H1 (cell line): ENCODE data around the gene YARS1. TPM values are rescaled to one million over a fixed set of nuclear protein-coding genes. Genes with fewer than 3 reads are reported as not detected.

Experiments
- CTCF ChIA-PET: fragments of 300-600 bp; sonication (Branson Sonifier 250); formaldehyde crosslinking; loops from one replicate; lab custom pipeline; 2021; ENCODE audit not compliant: partially characterized antibody; lab: Charles Lee
- POLR2A ChIA-PET: fragments of 300-600 bp; sonication (Branson Sonifier 250); formaldehyde crosslinking; loops from one replicate; lab custom pipeline; 2021; ENCODE audit warnings: inconsistent platforms; ENCODE audit not compliant: partially characterized antibody; lab: Charles Lee
- DNase-seq, 2 experiments: peaks; one replicate each; pipeline versions ENCODE4 v3.0.0 to v3.0.0-alpha.2; 2010 to 2022; ENCODE audit warnings: low spot score in 2 of 2, low read depth in 1 of 2, mixed read lengths in 1 of 2
- FAIRE-seq: peaks from 2 replicates; lab custom pipeline; 2011; peaks lifted over from hg19 to GRCh38; lab: Jason Lieb, UNC
- H2AFZ ChIP-seq: 2 replicates; pipeline ENCODE4 v1.8.1; 2012; ENCODE audit warnings: low read length, inconsistent platforms
- H2AK5ac ChIP-seq: 2 replicates; pipeline ENCODE4 v1.6.1; 2013; ENCODE audit warnings: low read depth, low read length
- H2BK120ac ChIP-seq: replicated peaks from 2 replicates; pipeline ENCODE3; 2013; ENCODE audit warnings: low read depth, low read length, inconsistent platforms
- H2BK12ac ChIP-seq: 2 replicates; pipeline ENCODE4 v1.6.1; 2013; ENCODE audit warnings: low read depth, low read length
- H2BK15ac ChIP-seq: 2 replicates; pipeline ENCODE4 v1.6.1; 2013; ENCODE audit warnings: low read length
- H2BK20ac ChIP-seq: 2 replicates; pipeline ENCODE4 v1.6.1; 2013; ENCODE audit warnings: low read length
- H2BK5ac ChIP-seq: 2 replicates; pipeline ENCODE4 v1.6.1; 2013; ENCODE audit warnings: low read depth, low read length
- H3K14ac ChIP-seq: 2 replicates; pipeline ENCODE4 v1.6.1; 2013; ENCODE audit warnings: inconsistent platforms; ENCODE audit not compliant: insufficient read length
- H3K18ac ChIP-seq: 2 replicates; pipeline ENCODE4 v1.6.1; 2013; ENCODE audit warnings: low read length; ENCODE audit errors: extremely low read depth
- H3K23ac ChIP-seq: 2 replicates; pipeline ENCODE4 v1.6.1; 2013; ENCODE audit warnings: inconsistent platforms; ENCODE audit not compliant: insufficient read length
- H3K23me2 ChIP-seq: 2 replicates; pipeline ENCODE4 v1.6.1; 2013; ENCODE audit warnings: low read depth, low read length
- H3K27ac ChIP-seq: 2 replicates; pipeline ENCODE4 v1.6.1; 2011; ENCODE audit warnings: low read depth, low read length, inconsistent platforms
- H3K27me3 ChIP-seq, 4 experiments: replicated peaks in 1 of 4; 1 replicate in 1 of 4; 2 replicates in 3 of 4; pipeline versions ENCODE4 v1.6.1 to v1.8.1; 2011 to 2013; ENCODE audit warnings: low read length in 3 of 4, mild to moderate bottlenecking in 3 of 4, inconsistent platforms in 2 of 4, mixed read lengths in 2 of 4, moderate library complexity in 1 of 4; ENCODE audit not compliant: control insufficient read depth in 3 of 4, insufficient read depth in 3 of 4; ENCODE audit errors: extremely low read depth in 1 of 4
- H3K36me3 ChIP-seq, 4 experiments: 2 replicates each; pipeline versions ENCODE4 v1.6.1 to v1.8.1; 2011 to 2013; ENCODE audit warnings: mild to moderate bottlenecking in 4 of 4, low read length in 3 of 4, moderate library complexity in 2 of 4, control low read depth in 1 of 4, inconsistent platforms in 1 of 4; ENCODE audit not compliant: insufficient read depth in 4 of 4, control insufficient read depth in 2 of 4
- H3K4ac ChIP-seq: replicated peaks from 2 replicates; pipeline ENCODE3; 2013; ENCODE audit warnings: low read length, low read depth, mixed read lengths, inconsistent platforms; ENCODE audit not compliant: insufficient read length
- H3K4me1 ChIP-seq, 4 experiments: replicated peaks in 1 of 4; 1 replicate in 1 of 4; 2 replicates in 3 of 4; pipeline versions ENCODE4 v1.6.1 to v1.8.1; 2011 to 2013; ENCODE audit warnings: low read length in 3 of 4, inconsistent platforms in 2 of 4, mixed read lengths in 1 of 4; ENCODE audit not compliant: insufficient read depth in 4 of 4, control insufficient read depth in 3 of 4
- H3K4me2 ChIP-seq, 2 experiments: 2 replicates each; pipeline versions ENCODE4 v1.6.1 to v1.8.1; 2011 to 2013; ENCODE audit warnings: low read depth in 2 of 2, low read length in 2 of 2, control low read depth in 1 of 2, inconsistent platforms in 1 of 2, mild to moderate bottlenecking in 1 of 2; ENCODE audit not compliant: insufficient read depth in 1 of 2
- H3K4me3 ChIP-seq, 4 experiments: fragments of 200-600, 300-600 bp in 1 of 4; sonication (generic), shearing (Covaris generic), sonication (Bioruptor Twin) in 1 of 4; 2 replicates each; pipeline versions ENCODE4 v1.5.1 to v1.8.1; 2011 to 2016; ENCODE audit warnings: low read length in 4 of 4, low read depth in 3 of 4, control low read depth in 2 of 4, inconsistent platforms in 2 of 4, mild to moderate bottlenecking in 2 of 4, mixed read lengths in 1 of 4, moderate library complexity in 1 of 4; ENCODE audit not compliant: insufficient read depth in 2 of 4; ENCODE audit errors: extremely low read depth in 1 of 4
- H3K56ac ChIP-seq: replicated peaks from 2 replicates; pipeline ENCODE3; 2013; ENCODE audit warnings: low read depth, mild to moderate bottlenecking, mixed read lengths, low read length, inconsistent platforms; ENCODE audit not compliant: insufficient read length
- H3K79me1 ChIP-seq: 2 replicates; pipeline ENCODE4 v1.6.1; 2013; ENCODE audit warnings: low read depth, low read length, control low read depth
- H3K79me2 ChIP-seq, 2 experiments: 2 replicates each; pipeline versions ENCODE4 v1.6.1 to v1.8.1; 2012 to 2013; ENCODE audit warnings: low read length in 2 of 2, mild to moderate bottlenecking in 2 of 2, inconsistent platforms in 1 of 2; ENCODE audit not compliant: insufficient read depth in 2 of 2, control insufficient read depth in 1 of 2
- H3K9ac ChIP-seq, 4 experiments: replicated peaks in 1 of 4; 1 replicate in 1 of 4; 2 replicates in 3 of 4; pipeline versions ENCODE4 v1.6.1 to v1.8.1; 2011 to 2013; ENCODE audit warnings: low read depth in 3 of 4, low read length in 3 of 4, control low read depth in 2 of 4, mild to moderate bottlenecking in 2 of 4, moderate library complexity in 2 of 4, inconsistent platforms in 1 of 4; ENCODE audit errors: extremely low read depth in 1 of 4
- H3K9me3 ChIP-seq, 2 experiments: 2 replicates each; pipeline versions ENCODE4 v1.6.1 to v1.8.1; 2012 to 2013; ENCODE audit warnings: mild to moderate bottlenecking in 2 of 2, moderate library complexity in 2 of 2, control low read depth in 1 of 2, inconsistent platforms in 1 of 2, low read depth in 1 of 2, low read length in 1 of 2, mixed read lengths in 1 of 2; ENCODE audit not compliant: insufficient read depth in 2 of 2
- H4K20me1 ChIP-seq, 2 experiments: replicated peaks in 1 of 2; 2 replicates each; pipeline versions ENCODE3 to v1.8.1; 2011 to 2013; ENCODE audit warnings: inconsistent platforms in 2 of 2, low read length in 2 of 2, mild to moderate bottlenecking in 1 of 2; ENCODE audit not compliant: insufficient read depth in 2 of 2, control insufficient read depth in 1 of 2
- H4K5ac ChIP-seq: 2 replicates; pipeline ENCODE4 v1.6.1; 2013; ENCODE audit warnings: low read length, low read depth, mixed read lengths, inconsistent platforms; ENCODE audit not compliant: insufficient read length
- H4K8ac ChIP-seq: 2 replicates; pipeline ENCODE4 v1.8.0; 2013; ENCODE audit warnings: mild to moderate bottlenecking, moderate library complexity, low read length, inconsistent platforms; ENCODE audit not compliant: insufficient read depth; ENCODE audit errors: extremely low read depth
- H4K91ac ChIP-seq: replicated peaks from 2 replicates; pipeline ENCODE3; 2013; ENCODE audit warnings: low read length, mixed read lengths, inconsistent platforms; ENCODE audit not compliant: insufficient read length
- FOSL1 ChIP-seq: IDR thresholded peaks from 2 replicates; pipeline ENCODE4 v1.6.1; 2011; ENCODE audit warnings: mild to moderate bottlenecking, low read depth, low read length, moderate library complexity; ENCODE audit not compliant: insufficient read depth
- JUND ChIP-seq: IDR thresholded peaks from 2 replicates; pipeline ENCODE4 v1.6.1; 2011; ENCODE audit warnings: mild to moderate bottlenecking, improper control_type of control experiment, low read length
- POLR2A ChIP-seq, 2 experiments: IDR thresholded peaks; 1 replicate in 1 of 2; 2 replicates in 1 of 2; pipeline ENCODE4 v1.6.1; 2011; ENCODE audit warnings: low read depth in 2 of 2, low read length in 2 of 2, mild to moderate bottlenecking in 2 of 2; ENCODE audit errors: control extremely low read depth in 1 of 2
- WGBS, 2 experiments: shearing (Covaris generic) in 1 of 2; methylation state at CpG; one replicate each; pipeline versions ENCODE4 v1.1.6 to v1.1.7; 2013 to 2015; ENCODE audit warnings: low lambda C conversion rate in 2 of 2, mixed read lengths in 2 of 2, inconsistent platforms in 1 of 2, low coverage in 1 of 2, missing lambda C conversion rate in 1 of 2; ENCODE audit not compliant: insufficient replicate concordance in 2 of 2, insufficient coverage in 1 of 2, insufficient read length in 1 of 2; ENCODE audit errors: extremely low coverage in 1 of 2, missing lambda C conversion rate in 1 of 2; 5-methylcytosine and 5-hydroxymethylcytosine counted together
- polyA plus RNA-seq, 7 experiments: library from polyadenylated mRNA; depleted of rRNA in 3 of 7; stranded (reverse) in 5 of 7; unstranded in 2 of 7; fragments of >200 nt in 5 of 7; fragments of 200-250 nt in 2 of 7; gene quantifications; 1 replicate in 5 of 7; 2 replicates in 1 of 7; 4 replicates in 1 of 7; pipeline versions ENCODE4 v1.2.1 to v1.2.3, GENCODE V29; 2011 to 2013; ENCODE audit warnings: missing spikeins in 2 of 7, mixed read lengths in 2 of 7
- total RNA-seq: library from RNA; stranded (reverse); fragmentation: NEBNext Ultra II Directional; extraction: Animal tissue kit (Norgen Biotek cat#: 25700); gene quantifications from 2 replicates; pipeline ENCODE4 v1.2.1, GENCODE V29; 2021
- TF ChIP-seq, protein P1 (sequence below): IDR thresholded peaks from 2 replicates; pipeline ENCODE4 v1.6.1; 2011; ENCODE audit warnings: low read depth, mild to moderate bottlenecking, low read length; ENCODE audit not compliant: insufficient read depth

YARS1 gene
- total and polyA plus RNA-seq, 2 of the 8 experiments (the other 6 are each of a cell fraction or from before 2014, with no cell fraction given), result 47.1 to 226 TPM

DNA sequence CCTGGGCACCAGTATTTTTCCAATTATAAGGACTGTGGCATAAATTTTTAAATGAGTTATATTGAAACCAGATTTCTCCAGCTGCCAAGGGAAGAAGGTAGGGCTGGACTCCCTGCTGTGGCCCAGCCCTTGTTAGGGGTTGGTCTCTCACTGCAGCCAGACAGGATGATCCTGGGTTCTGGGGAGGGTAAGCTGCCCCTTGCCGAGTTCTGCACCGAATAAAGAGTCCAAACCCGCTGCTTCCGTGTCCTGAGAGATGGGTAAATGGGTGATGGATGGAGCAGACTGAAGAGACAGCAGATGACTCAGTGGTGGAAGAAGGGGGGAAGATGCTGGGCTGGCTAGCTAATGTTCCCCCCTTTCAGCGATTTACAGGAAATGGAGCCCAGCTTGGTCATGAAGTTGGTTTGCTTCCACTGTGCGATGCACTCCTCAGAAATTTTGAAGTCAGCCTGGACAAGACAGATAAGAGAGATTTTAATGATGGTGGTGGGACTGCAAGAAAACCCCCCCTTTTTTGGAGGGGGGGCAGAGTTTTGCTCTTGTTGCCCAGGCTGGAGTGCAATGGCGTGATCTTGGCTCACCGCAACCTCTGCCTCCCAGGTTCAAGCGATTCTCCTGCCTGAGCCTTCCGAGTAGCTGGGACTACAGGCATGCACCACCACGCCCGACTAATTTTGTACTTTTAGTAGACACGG is 41.4 kb downstream of the YARS1 start:
- TF ChIP-seq JUND (no peak), FOSL1 (no peak), POLR2A (IDR thresholded peaks at IDR 0.05; ENCODE audit: control extremely low read depth in 1 of 2, low read depth in 2 of 2, low read length in 2 of 2) (peak in 1 of 2 experiments; percentile 32; a peak in 1 of 3 replicates)
- TF ChIP-seq, protein P1, sequence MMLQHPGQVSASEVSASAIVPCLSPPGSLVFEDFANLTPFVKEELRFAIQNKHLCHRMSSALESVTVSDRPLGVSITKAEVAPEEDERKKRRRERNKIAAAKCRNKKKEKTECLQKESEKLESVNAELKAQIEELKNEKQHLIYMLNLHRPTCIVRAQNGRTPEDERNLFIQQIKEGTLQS, result no peak
- WGBS, 2 experiments, result 89% methylated on average over 13 of the region's 13 CpGs; no CpG with 5 or more reads in 1 of the 2 experiments
- Histone ChIP-seq H3K27ac (no peak overlapping the region), H4K20me1 (peaks cover 12% of the 10 kb centered on the region in 2 experiments), H2BK20ac (no peak overlapping the region), H2AFZ (no peak overlapping the region), H3K18ac (no peak overlapping the region), H2AK5ac (no peak overlapping the region), H3K23me2 (no peaks in the 10 kb centered on the region), H3K36me3 (peaks cover 27 to 71% (median 40%) of the 10 kb centered on the region in 4 experiments), H3K23ac (no peak overlapping the region), H4K5ac (no peak overlapping the region), H3K79me1 (no peaks in the 10 kb centered on the region; the same call in 1 of the 2 replicates), H2BK120ac (no peak overlapping the region), H2BK15ac (no peak overlapping the region), H3K14ac (no peak overlapping the region), H3K4me3 (no peak overlapping the region), H3K4me2 (no peak overlapping the region), H2BK5ac (no peak overlapping the region), H3K9ac (no peak overlapping the region), H3K27me3 (no peaks in the 10 kb centered on the region), H3K56ac (no peak overlapping the region), H3K4me1 (peaks cover 0 to 13% (median 5%) of the 10 kb centered on the region in 4 experiments; a peak in 6 of 7 replicates), H4K91ac (no peak overlapping the region), H2BK12ac (no peak overlapping the region), H3K4ac (no peak overlapping the region), H3K9me3 (no peaks in the 10 kb centered on the region), H4K8ac (no peak overlapping the region), H3K79me2 (no peaks in the 10 kb centered on the region)
- DNase-seq (no peak), FAIRE-seq (no peak)
- POLR2A ChIA-PET, result interaction anchor here (0.8 to 12.6 kb wide), 34 partner anchors 7 to 382 kb away, joined by 3 to 295 read pairs (median 6); partner anchors contain the start of genes BSDC1, FNDC5, RBBP4 and S100PBP
- CTCF ChIA-PET, result interaction anchor here (0.5 to 12.2 kb wide), 12 partner anchors 9 to 363 kb away, joined by 3 to 329 read pairs (median 10); partner anchors contain the start of gene SYNC
